GM18870 (cell line): Measurements from ENCODE around the gene CD247.

Experiments
- ATAC-seq: cut with Tn5 transposase; IDR thresholded peaks from one replicate; pipeline ENCODE4 v1.9.1; 2021; ENCODE audit warnings: moderate library complexity; ENCODE audit not compliant: unreplicated experiment

CD247 gene

GRCh38 chr1:167542109-167543032 lies 24.0 kb upstream of the CD247 start:
- ATAC-seq, result peak; percentile 36

- no peak for ATAC-seq
Observed at GRCh38 chr1:167541610-167542009, 23.3 kb upstream of the CD247 start.

- no peak for ATAC-seq
Observed at GRCh38 chr1:167541003-167541402, 22.7 kb upstream of the CD247 start.

- no peak for ATAC-seq
Observed at GRCh38 chr1:167538657-167539056, 20.3 kb upstream of the CD247 start.

- no peak for ATAC-seq
Observed at GRCh38 chr1:167533851-167534300, 15.5 kb upstream of the CD247 start.

GRCh38 chr1:167532964-167533824 lies 14.9 kb upstream of the CD247 start:
- no peak for ATAC-seq

GRCh38 chr1:167532375-167532774 lies 14.0 kb upstream of the CD247 start:
- ATAC-seq, result no peak

- ATAC-seq, result no peak
Observed at GRCh38 chr1:167529829-167530474, 11.6 kb upstream of the CD247 start.

GRCh38 chr1:167528057-167528728 lies 9.9 kb upstream of the CD247 start:
- no peak for ATAC-seq

- ATAC-seq, result no peak
Observed at GRCh38 chr1:167526667-167527383, 8.5 kb upstream of the CD247 start.

GRCh38 chr1:167524651-167525050 lies 6.3 kb upstream of the CD247 start:
- no peak for ATAC-seq

GRCh38 chr1:167522246-167522645 lies 3.9 kb upstream of the CD247 start:
- no peak for ATAC-seq

- ATAC-seq, result no peak
Observed at GRCh38 chr1:167520711-167521206, 2.4 kb upstream of the CD247 start.

GRCh38 chr1:167517535-167518330 lies 596 bp downstream of the CD247 start:
- no peak for ATAC-seq

- no peak for ATAC-seq
Observed at GRCh38 chr1:167516404-167517388, 1.6 kb downstream of the CD247 start.

- ATAC-seq, result no peak
Observed at GRCh38 chr1:167515893-167516321, 2.4 kb downstream of the CD247 start.

- no peak for ATAC-seq
Observed at GRCh38 chr1:167515461-167515860, 2.9 kb downstream of the CD247 start.

- ATAC-seq, result no peak
Observed at GRCh38 chr1:167514288-167514687, 4.0 kb downstream of the CD247 start.
